Spleen (tissue), 7 donors: ENCODE results near the gene STRBP.
A peak's percentile ranks its signal among the peaks of the same experiment; 100 is the strongest.

ENCODE experiments used
- CTCF ChIP-seq, 11 experiments: fragments of 200-600 bp in 7 of 11; fragments of 450-650 bp in 4 of 11; sonication (generic) in 4 of 11; IDR thresholded peaks in 8 of 11; conservative IDR thresholded peaks in 3 of 11; 1 replicate in 7 of 11; 2 replicates in 4 of 11; pipeline versions ENCODE4 v1.4.0 to v1.8.0; 2016 to 2021; ENCODE audit warnings: antibody characterized with exemption in 11 of 11, inconsistent platforms in 4 of 11, mild to moderate bottlenecking in 1 of 11
- POLR2A ChIP-seq, 3 donors: fragments of 450-650 bp; IDR thresholded peaks; one replicate each; pipeline ENCODE4 v1.5.1; 2017; ENCODE audit warnings: antibody characterized with exemption in 3 of 3, mild to moderate bottlenecking in 1 of 3
- POLR2AphosphoS5 ChIP-seq, 3 donors: sonication (generic); formaldehyde crosslinking; IDR thresholded peaks; one replicate each; pipeline ENCODE4 v1.5.1; 2017; ENCODE audit warnings: antibody characterized with exemption in 3 of 3
- donor health status: DM: no; HTN: no; CAD: no; lungs with moderate emphysema.
- donor health status: DM: no; HTN: no; CAD: no.
- donor health status: DM: no; HTN: no; CAD: no.

GRCh38 chr9:123115146-123115913 lies 153.1 kb downstream of the STRBP start:
- TF ChIP-seq POLR2A (IDR thresholded peaks at IDR 0.05) (no peak), POLR2AphosphoS5 (IDR thresholded peaks at IDR 0.05) (peak in 2 of 3 donors; percentile 3 to 38), CTCF (IDR thresholded peaks at IDR 0.05 in 8 of 11, conservative IDR thresholded peaks at IDR 0.05 in 3 of 11) (no peak)
